GM18868 (cell line): ENCODE data around the gene IL4R.
"Not testable (repeated sequence)": the region's sequence is repeated elsewhere in the genome, so short reads cannot be mapped to it uniquely, and the experiment has no call there.

Source experiments
- ATAC-seq: cut with Tn5 transposase; IDR thresholded peaks from one replicate; pipeline ENCODE4 v1.9.1; 2021; ENCODE audit warnings: mild to moderate bottlenecking, moderate library complexity; ENCODE audit not compliant: unreplicated experiment

The IL4R gene

DNA sequence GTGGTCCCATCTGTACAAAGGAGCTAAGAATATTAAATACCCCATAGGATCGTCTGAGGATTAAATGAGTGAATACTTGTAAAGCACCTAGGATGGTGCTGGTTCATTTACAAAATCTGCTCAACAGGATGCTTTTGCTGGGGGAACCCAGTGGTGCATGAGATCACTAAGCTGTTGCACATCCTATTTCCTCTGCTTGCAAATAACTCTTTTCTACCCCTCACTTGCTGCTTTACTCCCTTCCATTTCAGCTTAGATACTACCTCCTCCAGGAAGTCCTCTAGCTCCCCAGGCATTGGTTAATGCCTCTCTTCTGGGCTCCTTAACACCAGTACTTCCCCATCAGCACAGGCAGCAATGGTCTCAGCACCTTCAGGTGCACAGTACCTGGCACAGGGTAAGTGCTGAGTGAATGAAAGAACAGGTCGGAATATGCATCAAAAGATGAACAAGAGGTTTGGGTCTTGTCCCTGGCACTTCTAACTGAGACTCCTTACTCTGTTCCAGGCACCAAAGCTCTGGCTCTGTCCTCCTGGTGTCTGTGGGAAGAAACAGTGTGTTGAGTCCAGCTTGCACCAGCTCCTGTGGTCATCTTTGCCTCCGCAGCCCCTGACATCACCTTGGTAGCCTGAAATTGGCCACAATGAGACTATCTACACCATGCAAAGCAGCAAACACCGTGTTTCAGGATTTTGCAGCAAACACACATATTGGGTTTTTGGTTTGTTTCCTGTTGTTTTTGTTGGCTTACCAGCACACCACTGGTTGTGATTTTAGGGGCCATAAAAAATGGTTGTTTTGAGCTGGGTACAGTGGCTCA lies 64.1 kb downstream of the IL4R start:
- ATAC-seq: no peak

DNA sequence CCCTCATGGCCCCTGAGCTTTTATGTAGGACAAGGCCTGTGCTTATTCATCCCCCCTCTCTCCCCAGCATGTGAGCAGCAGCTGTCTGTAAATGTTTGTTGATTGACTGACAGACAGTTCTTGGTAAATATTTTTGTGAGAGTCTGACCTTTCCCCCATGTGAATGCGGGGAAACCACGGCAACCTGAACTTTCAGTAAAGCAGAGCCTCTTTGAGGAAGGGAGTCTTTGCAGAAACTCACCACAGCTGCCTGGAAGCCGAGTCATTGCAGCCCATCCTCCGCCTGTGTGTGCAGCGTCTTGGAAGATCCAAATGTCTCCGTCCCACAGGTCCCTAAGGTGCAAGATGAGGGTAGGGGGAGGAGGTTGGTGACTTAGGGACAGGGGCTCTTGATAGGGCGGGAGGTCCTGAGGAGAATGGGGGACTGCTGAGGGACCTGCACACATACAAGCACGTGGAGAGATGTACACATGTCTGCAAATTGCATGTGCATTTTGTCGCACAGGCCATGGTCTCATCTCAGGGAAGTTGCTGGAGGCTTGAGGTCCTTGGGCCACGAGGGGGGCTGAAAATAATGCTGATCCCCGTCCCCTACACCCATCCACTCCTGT lies 65.2 kb downstream of the IL4R start:
- no peak for ATAC-seq

DNA sequence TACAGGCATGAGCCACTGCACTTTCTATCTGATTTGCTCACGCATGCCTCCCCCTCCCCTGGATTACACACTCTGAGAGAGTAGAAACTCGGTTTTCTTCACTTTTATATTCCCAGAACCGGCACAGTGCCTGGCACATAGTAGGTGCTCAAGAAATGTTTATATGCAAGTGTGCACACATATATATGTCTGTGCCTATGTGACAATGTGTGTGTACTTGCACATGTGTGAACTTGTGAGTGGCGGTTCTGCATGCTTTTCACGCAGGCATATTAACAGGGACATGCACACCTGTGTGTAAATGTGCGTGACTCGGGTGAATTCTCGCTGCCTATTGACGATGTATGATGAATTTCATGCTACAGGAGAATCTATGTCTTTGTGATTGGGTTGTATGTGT lies 66.1 kb downstream of the IL4R start:
- no peak for ATAC-seq

DNA sequence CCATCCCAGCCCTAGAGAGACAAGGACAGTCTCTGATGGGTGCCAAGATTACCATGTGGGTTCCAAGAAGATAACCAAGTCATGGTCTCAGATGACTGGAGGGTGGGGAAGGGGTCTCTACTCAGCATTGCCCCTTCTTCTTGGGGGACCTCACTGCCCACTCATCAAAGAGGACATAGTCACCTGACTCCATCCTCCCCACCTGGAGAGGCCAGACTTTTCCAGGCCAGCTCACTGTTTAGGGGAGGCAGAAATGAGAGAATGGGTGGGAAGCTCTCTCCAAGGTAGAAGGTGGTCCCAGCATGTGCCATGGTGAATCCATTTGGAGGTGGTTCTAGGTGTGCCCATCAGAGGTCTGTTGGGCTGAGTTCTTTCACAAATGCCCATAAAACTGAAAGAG lies 67.5 kb downstream of the IL4R start:
- ATAC-seq: no peak

DNA sequence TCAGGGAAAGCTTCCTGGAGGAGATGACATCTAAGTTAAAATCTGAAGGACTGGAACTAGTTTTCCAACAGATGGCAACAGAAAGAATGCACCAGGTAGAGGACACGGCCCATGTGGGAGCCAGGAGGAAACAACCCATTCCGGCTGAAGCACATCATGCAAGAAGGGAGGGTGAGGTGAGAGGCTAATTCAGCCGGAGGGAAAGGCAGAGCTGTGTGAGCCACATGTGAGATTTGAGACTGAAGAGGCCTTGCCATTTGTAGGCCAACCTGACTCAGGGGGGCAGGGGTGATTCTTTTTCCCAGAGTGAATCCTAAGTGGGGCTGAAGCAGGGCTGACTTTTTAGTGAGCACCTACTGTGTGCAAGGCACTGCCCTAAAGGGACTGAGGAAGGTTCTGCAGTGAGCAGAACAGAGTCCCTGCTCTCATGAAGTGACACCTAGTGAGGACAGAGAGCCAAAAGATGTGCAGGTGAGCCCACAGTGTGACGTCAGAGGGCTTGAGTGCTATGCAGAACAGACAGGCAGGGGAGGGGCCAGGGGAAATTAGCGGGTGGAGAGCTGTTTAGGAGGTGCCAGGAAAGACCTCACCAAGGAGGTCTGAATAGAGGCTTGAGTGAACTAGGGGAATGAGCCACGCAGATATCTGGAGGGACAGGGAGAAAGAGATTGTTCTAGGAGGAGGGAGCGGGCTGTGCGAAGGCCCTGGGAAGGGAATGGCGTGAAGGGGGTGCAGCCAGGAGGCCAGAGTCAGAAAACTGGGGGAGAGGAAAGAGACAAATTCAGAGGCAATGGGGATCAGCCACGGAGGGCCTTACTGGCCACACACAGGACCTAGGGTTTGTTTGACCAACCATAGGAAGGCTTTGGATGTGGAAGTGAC lies 68.4 kb downstream of the IL4R start:
- ATAC-seq: no peak

DNA sequence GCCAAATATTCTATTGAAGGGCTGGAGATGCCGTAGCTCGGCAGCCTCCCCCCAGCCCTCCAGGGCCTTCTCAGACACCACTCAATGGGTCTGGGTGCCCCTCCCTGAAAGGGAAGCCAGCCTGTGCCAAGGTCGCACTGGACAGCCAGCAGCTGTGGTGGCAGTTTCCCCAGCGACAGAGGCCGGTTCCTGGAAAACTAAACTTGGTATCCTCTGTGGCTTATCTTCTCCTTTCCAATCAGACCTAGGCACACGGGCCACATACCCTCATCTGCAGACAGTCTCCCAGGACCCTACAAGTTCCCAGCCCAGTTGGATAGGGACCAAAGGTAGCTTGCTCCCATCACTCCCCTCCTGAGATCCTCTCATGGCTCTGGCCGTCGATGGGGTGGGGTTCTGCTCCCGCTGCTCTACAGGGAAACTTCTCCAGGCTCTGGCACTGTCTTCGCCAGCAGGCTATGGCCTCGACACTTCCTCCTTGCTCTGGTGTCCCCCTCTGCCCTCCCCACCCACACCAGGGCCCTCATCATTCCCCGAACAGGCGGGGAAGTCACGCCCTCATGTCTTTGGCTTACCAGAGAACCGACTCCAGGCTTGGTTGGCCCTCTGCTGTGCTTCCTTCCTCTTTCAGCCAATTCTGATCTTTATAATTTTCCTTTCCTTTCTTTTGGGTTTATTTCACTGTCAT lies 69.9 kb downstream of the IL4R start:
- no peak for ATAC-seq

DNA sequence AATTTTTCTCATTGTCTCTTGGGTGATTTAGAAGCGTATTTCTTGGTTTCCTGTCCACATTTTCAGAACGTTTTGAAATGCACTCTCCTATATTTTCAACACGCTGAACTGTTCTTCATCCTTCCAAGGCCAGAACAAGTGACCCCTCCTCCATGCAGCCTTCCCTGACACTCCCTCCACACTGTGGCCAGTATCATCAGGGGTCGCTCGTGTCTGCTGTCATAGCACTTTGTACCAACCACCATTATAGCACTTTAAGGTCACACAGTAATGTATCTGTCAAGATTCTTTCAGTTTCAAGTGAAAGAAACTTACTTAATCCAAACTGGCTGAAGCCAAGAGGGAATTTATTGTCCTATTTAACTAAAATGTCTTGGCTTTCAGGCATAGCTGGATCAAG lies 70.7 kb downstream of the IL4R start:
- no peak for ATAC-seq

DNA sequence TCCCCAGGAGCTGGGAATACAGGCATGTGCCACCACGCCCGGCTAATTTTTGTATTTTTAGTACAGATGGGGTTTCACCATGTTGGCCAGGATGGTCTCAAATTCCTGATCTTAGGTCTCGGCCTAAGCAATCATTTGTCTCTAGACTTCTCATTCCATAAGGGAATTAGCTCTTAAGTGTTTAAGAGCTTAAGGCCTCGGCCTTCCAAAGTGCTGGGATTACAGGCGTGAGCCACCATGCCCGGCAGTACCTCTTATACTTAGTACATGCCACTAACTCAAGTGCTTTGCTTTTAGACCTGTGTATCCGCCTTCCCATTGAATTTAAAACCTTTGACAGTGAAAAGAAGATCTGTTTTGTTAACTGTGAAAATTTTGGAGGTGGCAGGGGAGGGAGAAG lies 71.6 kb downstream of the IL4R start:
- ATAC-seq: no peak

DNA sequence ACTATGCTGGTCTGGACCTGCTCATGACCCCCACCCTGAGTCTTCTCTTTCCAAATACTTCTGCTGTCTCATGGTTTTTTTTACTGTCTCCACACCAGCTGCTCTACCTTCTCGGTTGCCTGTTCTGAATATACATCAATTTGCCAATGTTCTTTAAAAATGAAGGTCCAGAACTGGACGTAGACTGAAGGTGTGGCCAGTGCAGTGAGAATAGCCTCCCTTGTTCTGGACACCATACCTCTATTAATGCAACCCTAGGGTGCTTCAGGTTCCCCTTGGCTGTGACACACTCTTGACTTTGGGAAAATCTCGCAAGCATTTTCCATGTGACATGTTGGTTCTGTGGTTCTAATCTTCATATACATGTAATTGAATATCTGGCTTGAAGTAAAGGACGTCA lies 72.9 kb downstream of the IL4R start:
- ATAC-seq: no peak

DNA sequence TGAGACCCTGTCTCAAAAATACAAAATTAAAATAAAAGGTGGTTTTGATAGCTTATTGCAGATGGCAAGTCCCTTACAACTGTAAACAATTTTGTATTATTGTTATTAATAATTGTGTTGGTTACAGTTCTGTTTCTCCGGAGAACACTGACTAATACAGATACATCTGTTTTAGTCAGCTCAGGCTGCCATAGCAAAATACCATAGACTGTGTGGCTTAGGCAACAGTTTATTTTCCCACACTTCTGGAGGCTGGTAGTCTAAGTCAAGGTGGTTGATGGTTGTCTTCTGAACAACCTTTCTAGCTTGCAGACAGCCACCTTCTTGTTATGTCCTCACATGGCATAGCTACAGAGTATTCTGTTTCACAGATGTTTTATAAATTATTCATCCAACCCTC lies 74.0 kb downstream of the IL4R start:
- ATAC-seq: peak; percentile 93

DNA sequence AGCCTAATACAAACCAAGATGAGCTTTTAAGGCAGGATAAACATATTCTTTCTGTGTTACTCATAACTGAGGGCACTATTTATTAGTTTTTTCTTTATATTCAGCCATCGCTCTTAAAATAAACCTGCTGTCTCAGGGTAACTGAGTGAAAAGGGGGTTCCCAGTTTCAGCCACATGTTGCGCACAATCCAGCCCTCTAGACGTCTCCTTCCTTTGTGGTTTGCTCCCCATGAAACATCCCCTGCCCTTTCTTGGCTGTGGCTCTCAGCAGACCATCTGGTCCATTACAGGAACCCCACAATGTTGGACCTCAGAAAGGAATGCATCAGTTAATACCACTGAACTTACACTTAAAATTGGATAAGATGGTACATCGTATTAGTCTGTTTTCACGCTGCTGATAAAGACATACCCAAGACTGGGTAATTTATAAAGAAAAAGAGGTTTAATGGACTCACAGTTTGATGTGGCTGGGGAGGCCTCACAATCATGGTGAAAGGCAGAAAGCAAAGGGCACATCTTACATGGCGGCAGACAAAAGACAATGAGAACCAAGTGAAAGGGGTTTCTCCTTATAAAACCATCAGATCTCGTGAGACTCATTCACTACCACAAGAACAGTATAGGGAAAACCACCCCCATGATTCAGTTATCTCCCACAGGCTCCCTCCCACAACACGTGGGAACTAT lies 75.6 kb downstream of the IL4R start:
- ATAC-seq: no peak

DNA sequence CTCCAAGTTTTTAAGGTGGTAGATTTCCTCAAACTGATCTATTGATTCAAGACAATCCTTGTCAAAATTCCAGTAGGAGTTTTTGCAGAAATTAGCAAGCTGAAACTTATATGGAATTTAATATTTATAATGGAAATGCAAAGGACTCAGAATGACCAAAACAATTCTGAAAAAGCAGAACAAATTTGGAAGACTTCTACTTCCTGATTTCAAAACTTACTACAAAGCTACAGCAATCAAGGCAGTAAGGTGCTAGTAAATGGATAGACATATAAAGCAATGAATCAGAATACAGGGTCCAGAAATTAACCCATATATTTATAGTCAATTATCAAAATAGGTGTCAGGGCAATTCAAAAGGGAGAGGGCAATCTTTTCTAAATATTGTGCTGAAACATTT lies 76.4 kb downstream of the IL4R start:
- ATAC-seq: no peak

DNA sequence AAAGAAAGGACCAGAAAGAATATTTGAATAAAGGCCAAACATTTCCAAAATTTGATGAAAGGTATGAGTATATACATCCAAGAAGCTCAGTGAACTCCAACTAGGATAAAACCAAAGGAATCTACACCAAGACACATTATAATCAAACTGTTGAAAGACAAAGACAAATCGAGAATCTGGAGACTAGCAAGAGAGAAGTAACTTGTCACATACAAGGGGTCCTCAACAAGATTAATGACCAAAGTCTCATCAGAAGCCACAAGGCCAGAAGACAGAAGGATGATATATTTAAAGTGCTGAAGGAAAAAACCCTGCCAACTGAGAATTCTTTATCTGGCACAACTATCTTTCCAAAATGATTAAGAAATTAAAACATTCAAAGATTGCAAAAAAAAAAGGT lies 78.9 kb downstream of the IL4R start:
- ATAC-seq: no peak

DNA sequence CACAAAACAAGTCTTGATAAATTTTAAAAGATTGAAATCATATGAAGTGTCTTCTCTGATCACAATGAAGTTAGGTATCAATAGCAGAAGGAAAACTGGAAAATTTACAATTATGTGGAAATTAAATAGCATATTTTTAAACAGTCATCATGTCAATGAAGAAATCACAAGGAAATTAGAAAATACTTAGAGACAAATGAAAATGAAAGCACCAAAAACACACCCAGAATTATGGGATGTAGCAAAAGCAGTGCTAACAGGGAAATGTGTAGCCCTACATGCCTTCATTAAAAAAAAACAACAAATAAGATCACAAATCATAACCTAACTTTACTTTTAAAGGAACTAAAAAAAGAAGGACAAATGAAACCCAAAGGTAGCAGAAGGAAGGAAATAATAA lies 80.7 kb downstream of the IL4R start:
- ATAC-seq: no peak

DNA sequence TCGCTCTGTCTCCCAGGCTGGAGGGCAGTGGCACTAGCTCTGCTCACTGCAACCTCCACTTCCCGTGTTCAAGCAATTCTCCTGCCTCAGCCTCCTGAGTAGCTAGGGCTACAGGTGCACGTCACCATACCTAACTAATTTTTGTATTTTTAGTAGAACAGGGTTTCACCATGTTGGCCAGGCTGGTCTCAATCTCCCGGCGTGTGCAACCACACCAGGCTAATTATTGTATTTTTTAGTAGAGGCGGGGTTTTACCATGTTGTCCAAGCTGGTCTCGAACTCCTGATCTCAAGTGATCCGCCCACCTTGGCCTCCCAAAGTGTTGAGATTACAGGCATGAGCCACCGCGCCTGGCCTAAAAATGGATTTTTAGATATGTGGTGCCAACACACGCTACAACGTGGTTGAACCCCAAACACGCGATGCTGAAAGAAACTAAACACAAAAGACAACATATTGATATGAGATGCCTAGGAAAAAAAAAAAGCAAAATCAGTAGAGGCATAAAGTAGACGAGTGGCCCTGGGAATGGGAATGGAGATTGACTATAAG lies 84.6 kb downstream of the IL4R start:
- not testable (repeated sequence) for ATAC-seq

DNA sequence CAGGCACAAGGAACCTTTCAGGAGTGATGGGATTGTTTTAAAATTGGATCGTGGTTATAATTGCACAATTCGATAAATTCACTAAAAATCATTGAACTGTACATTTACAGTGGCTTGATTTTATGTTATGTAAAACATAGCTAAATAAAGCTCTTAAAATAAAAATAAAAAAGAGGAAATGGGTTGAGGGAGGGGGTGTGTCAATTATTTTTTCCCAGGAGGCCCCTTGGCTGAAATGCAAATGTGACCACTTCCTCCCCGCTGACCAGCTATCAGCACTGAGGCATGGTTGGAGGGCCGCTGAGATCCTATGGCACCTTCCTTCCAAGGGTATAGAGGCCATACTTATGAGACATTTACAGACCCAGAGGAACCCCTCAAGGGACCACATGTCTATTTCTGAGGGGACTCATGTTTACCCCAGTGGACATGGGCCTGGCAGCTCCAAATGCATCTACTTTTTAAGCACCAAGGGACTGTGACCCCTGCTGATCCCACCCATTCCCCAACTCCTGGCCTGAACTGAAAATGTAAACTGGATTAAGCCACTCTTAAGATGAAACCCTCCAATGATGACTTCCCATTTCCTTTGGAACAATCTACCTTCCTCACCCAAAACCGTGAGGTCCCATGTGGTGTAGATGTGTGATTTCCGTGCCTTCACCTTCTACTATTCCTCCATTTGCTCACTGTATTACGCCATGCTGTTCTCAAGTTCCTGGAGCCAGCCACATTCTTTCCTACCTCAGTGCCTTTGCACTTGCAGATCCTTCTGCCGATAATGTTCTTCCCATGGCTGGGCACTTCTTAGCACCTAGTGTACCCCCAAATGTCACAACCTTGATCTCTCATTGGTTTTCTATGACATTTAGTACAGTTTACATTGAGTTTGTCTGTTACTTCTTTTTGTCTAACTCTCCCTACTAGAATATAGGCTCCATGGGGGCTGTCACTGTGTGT lies 85.4 kb downstream of the IL4R start:
- no peak for ATAC-seq

DNA sequence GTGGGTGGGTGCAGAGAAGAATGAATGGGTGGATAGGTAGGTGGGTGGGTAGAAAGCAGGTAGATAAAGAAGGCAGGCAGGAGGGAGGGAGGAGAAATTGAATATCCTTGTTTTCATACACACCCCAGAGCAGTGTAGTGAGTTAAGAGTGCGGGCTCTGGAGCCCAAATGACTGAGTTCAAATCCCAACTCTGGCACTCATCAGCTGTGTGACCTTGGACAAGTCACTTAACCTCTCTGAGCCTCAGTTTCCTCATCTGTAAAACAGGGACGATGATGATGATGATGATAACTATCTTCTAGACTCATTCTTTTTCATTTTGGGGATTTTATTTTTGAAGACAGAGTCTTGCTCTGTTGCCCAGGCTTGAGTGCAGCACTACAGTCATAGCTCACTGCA lies 86.2 kb downstream of the IL4R start:
- no peak for ATAC-seq

DNA sequence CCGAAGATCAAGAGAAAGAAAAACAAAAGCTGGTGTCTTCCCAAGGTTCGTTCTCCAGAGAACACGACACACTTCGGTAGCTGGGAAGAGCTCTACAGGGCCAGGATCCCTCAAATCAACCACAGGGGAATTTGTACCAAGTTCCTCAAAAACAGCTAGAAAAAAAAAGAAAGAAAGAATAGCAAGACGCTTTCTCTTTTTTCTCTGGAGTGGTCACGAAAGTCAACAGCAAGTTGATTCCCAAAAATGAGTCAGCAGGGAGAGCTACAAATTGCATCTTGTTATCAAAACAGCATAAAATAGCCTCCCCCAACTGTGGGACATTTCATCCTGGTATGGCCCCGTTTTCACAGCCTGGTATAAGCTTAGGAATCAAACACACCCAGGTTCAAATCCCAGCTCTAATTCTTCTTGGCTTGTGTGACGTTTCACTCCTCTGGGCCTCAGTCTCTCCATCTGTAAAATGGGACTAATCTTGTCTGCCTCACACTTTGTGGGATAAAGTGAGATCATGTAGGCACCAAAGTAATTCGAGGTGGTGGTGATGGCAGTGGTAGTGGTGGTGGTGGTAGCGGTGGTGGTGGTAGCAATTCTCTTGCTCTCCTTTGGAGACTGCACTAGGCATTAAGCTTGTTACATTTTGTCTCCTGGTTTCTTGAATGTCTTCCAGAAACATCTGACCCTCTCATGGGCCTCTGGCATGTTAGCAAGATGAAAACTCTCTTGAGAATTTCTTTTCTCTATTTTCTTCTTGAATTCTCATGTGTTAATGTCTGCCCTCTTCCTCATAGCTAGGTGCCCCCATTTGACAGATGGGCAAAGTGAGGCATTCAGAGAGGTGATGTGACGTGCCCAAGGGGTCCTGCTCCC lies 87.2 kb downstream of the IL4R start:
- ATAC-seq: no peak
